A204.1 (cell line): ENCODE data around the gene TMEM273.

Experiments
- FAIRE-seq: peaks from 2 replicates; lab custom pipeline; 2012; peaks lifted over from hg19 to GRCh38; lab: Jason Lieb, UNC

Gene TMEM273

DNA sequence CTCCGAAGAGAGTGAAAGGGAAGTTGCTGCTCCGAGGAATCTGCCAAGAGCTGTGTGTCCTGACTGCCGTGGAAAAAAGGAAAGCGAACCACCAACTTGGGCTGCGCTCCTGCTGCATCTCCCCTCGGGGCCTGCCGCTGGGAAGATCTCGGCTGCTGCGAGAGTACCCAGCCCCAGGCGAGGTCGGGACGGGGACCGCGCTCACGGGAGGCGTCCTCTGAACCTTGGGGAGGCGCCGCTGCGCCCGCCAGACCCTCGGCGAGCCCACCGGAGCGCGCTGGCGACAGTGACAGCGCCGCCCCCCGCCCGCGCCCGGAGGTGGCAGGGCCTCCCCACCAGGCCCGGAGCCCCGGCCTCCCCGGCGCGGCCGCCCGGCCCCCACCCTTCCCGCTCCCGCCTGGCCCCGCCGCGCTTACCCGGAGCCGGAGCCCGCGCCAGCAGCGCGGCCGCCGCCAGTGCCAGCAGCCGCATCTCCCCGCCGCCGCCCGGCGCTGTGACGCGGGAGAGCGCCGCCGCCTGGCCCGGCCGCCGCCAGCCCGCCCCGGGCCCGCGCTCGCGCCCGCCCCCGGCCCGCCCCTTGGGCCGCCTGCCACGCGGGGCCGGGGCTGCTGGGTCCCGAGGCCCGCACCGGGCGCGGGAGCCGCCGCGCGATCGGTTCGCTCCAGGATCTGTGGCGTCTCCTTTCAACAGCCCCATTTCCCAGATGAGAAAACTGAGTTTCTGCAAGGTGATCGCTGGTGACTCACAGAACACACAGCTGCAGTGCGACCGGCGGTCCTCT lies 73.0 kb downstream of the TMEM273 start, which contains the start of gene VSTM4:
Gene VSTM4, minus strand, starts transcription at position 508 of the 781 bp plus-strand sequence. Its CDS starts 37 bp downstream, at position 471.
- FAIRE-seq: no peak

- FAIRE-seq: no peak
Observed at GRCh38 chr10:49114718-49115014, 73.5 kb downstream of the TMEM273 start.

- FAIRE-seq: no peak
Observed at GRCh38 chr10:49113741-49114141, 74.5 kb downstream of the TMEM273 start.

GRCh38 chr10:49112851-49113250 lies 75.3 kb downstream of the TMEM273 start:
- no peak for FAIRE-seq

DNA sequence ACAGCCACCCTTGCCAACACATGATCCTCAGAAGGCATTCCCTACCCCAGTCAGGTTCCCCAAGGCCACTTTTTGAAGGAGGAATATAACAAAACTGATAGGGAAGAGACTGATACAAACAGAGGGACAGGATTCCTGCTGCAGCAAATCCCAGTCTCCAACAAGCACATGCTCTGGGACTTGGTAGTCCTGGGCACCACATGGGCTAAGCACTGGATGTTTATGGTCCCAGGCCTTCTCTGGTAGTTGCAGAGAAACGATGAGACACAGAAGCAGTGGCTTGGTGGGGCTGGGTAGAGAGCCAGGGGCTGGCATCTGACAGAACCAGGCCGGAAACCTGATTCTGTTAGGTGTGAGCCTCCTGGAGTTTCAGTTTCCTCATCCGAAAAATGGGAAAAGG lies 76.1 kb downstream of the TMEM273 start:
- no peak for FAIRE-seq

GRCh38 chr10:49111320-49111698 lies 76.9 kb downstream of the TMEM273 start:
- FAIRE-seq: no peak

DNA sequence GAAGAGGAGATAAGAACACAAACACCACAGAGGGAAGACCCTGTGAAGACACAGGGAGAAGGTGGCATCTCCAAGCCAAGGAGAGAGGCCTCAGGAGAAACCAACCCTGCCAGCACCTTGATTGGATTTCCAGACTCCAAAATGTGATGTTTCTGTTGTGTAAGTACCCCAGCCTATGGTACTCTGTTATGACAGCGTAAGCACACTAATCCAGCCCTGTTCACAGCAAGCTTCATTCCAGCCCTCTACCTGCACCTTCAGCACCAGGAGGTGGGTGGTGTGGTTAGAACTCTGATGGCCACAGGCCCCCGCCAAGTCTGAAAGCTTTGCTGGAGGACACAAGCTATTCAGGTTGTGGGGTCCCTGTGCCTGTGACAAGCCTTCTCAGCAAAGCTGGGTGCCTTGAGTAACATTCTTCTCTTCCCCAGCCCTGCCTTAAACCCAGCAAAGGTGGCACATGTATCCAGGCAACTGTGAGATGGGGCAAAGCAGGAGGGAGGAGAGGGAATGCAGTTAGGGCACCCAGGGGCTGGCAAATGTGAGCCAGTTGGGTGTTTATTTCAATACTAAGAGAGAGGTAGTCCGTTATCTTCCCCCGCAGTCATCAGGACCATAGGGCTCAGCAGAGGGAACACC lies 77.4 kb downstream of the TMEM273 start:
- FAIRE-seq: no peak

GRCh38 chr10:49109669-49110340 lies 78.4 kb downstream of the TMEM273 start:
- FAIRE-seq: no peak

- no peak for FAIRE-seq
Observed at GRCh38 chr10:49108656-49109055, 79.5 kb downstream of the TMEM273 start.

GRCh38 chr10:49107887-49108267 lies 80.3 kb downstream of the TMEM273 start:
- FAIRE-seq: no peak

DNA sequence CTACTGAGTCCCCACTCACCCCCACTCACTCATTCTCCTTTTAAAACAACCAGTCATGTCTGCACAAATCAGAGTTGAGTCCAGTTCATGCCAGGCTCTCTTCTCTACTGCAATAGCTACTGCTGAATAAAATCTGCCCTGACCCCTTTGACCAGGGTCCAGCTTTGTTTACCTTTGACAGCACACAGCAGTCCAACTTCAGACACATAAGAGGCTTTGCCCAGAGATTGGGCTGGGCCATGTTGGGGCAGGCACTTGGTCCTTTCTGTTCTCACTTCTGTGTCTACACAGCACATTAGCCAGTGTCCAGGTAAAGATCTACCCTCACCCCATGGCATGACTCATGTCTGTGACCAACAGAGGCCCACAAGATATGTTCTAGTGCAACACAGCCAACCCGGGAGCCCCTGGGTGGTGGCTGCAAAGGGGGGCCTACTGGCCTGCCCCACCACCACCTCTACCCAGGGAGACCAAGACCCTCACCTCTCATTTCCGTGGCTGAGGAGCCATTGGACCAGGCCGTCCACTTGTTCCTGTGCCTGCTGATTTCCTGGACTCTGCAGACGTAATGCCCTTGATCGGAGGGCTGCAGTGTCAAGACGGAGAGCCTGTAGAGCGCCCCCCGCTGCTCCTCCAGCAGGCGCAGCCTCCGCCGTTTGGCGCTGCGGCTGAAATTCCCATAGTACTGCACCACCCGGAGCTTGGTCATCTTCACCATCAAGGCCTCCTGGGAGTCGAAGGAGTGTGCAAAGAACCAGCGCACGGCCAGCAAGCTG lies 80.9 kb downstream of the TMEM273 start:
- FAIRE-seq: no peak

DNA sequence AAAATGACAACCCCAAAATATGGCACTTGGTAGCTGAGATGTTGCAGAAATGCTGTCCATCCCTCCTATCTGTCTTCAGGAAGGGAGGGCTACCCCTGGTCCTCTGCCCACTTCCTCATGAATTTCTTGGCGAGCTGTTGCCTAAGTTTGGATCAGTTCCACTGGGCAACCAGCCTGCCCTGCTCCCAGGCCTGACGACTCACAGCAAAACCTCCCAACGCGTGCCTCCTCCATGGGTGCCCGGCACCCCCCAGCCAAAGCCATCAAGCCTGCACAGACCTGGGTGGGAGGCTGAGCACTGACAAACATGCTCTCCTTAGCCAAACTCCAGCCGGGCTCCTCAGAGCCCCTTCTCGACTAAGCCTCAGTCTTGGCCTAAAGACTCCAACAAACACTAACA lies 81.7 kb downstream of the TMEM273 start:
- no peak for FAIRE-seq

DNA sequence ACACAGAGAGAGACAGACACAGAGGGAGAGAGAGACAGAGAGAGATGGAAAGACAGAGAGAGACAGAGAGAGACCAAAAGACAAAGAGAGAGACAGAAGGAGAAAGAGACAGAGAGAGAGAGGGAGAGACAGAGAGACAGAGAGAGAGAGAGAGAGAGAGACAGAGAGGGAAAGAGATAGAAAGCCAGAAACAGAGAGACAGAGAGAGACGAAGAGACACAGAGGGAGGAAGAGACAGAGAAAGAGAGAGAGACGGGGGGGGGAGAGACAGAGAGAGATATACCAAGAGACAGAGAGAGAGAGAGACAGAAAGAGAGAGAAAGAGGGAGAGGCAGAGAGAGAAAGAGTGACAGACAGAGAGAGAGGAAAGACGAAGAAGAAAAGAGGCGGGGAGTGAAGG lies 83.1 kb downstream of the TMEM273 start:
- no peak for FAIRE-seq
